Fibroblast of lung (primary cell): ENCODE data around the gene ANGPTL2.

Experiments
- CTCF ChIP-seq, 2 donors: IDR thresholded peaks in 1 of 2; conservative IDR thresholded peaks in 1 of 2; 1 replicate in 1 of 2; 2 replicates in 1 of 2; pipeline ENCODE4 v1.5.1; 2011 to 2012; ENCODE audit warnings: low read length in 2 of 2, control low read depth in 1 of 2, inconsistent platforms in 1 of 2, low read depth in 1 of 2, mild to moderate bottlenecking in 1 of 2
- EZH2 ChIP-seq: IDR thresholded peaks from 2 replicates; pipeline ENCODE4 v1.5.1; 2012; ENCODE audit warnings: low read length, control low read depth, mild to moderate bottlenecking; ENCODE audit errors: missing control alignments

GRCh38 chr9:127066060-127066850 lies 56.2 kb downstream of the ANGPTL2 start:
- TF ChIP-seq CTCF (conservative IDR thresholded peaks at IDR 0.05 in 1 of 2, IDR thresholded peaks at IDR 0.05 in 1 of 2; ENCODE audit: low read depth in 1 of 2, low read length in 2 of 2) = no peak
- TF ChIP-seq EZH2 = no peak
